HepG2 (cell line): ENCODE results near the gene GGT7. TPM values are rescaled to one million over a fixed set of nuclear protein-coding genes. Genes with fewer than 3 reads are reported as not detected.

Experiments used
- ATAD3A ChIP-seq: sonication (generic); formaldehyde crosslinking; IDR thresholded peaks from 2 replicates; pipeline ENCODE4 v1.4.0; 2020; ENCODE audit warnings: missing genetic modification reagents
- CAMTA2 ChIP-seq: sonication (generic); formaldehyde crosslinking; IDR thresholded peaks from 2 replicates; pipeline ENCODE4 v1.4.0; 2020; ENCODE audit warnings: mild to moderate bottlenecking, missing genetic modification reagents, borderline replicate concordance
- CREM ChIP-seq, 2 experiments: sonication (generic) in 1 of 2; formaldehyde crosslinking in 1 of 2; IDR thresholded peaks; 2 replicates each; pipeline versions ENCODE4 v1.4.0 to v1.6.1; 2016 to 2020; ENCODE audit warnings: antibody characterized with exemption in 1 of 2, mild to moderate bottlenecking in 1 of 2, missing genetic modification reagents in 1 of 2
- EZH2 ChIP-seq: conservative IDR thresholded peaks from 2 replicates; pipeline ENCODE4 v1.6.1; 2012; ENCODE audit warnings: mild to moderate bottlenecking, low read depth, low read length, moderate library complexity
- HNRNPUL1 ChIP-seq: fragments of 200-400 bp; formaldehyde crosslinking; IDR thresholded peaks from 2 replicates; pipeline ENCODE4 v1.6.1; 2017; ENCODE audit warnings: low read depth, mild to moderate bottlenecking, low read length, moderate library complexity
- JUNB ChIP-seq: sonication (generic); formaldehyde crosslinking; IDR thresholded peaks from 2 replicates; pipeline ENCODE4 v1.8.0; 2022; ENCODE audit warnings: missing genetic modification reagents, mild to moderate bottlenecking, borderline replicate concordance
- RXRA ChIP-seq: sonication (generic); formaldehyde crosslinking; IDR thresholded peaks from 2 replicates; pipeline ENCODE4 v1.5.1; 2020; ENCODE audit warnings: missing genetic modification reagents
- SIN3A ChIP-seq: IDR thresholded peaks from 2 replicates; pipeline ENCODE4 v1.6.1; 2011; ENCODE audit warnings: low read depth, mild to moderate bottlenecking, control low read depth, low read length, borderline replicate concordance
- SMC3 ChIP-seq: IDR thresholded peaks from 2 replicates; pipeline ENCODE4 v1.6.1; 2011; ENCODE audit warnings: low read length, improper control_type of control experiment
- TGIF2 ChIP-seq: IDR thresholded peaks from 2 replicates; pipeline ENCODE4 v1.6.1; 2016; ENCODE audit warnings: control low read depth, missing compliant biosample characterization
- ZNF562 ChIP-seq: sonication (generic); formaldehyde crosslinking; IDR thresholded peaks from 2 replicates; pipeline ENCODE4 v1.8.0; 2022; ENCODE audit warnings: missing genetic modification reagents, borderline replicate concordance
- ZNF572 ChIP-seq: sonication (generic); formaldehyde crosslinking; IDR thresholded peaks from 2 replicates; pipeline ENCODE4 v1.5.1; 2020; ENCODE audit warnings: mild to moderate bottlenecking, missing genetic modification reagents
- polyA plus RNA-seq, 8 experiments: library from polyadenylated mRNA; depleted of rRNA in 3 of 8; stranded (reverse) in 7 of 8; unstranded in 1 of 8; fragments of >200 nt; fragmentation: Illumina TruSeq in 4 of 8; extraction: Trizol in 4 of 8; gene quantifications; 2 replicates each; pipeline versions ENCODE4 v1.2.1 to v1.2.3, GENCODE V29; 2011 to 2016; ENCODE audit warnings: low read depth in 4 of 8, missing spikeins in 1 of 8, mixed read lengths in 1 of 8; ENCODE audit not compliant: insufficient read depth in 1 of 8
- total RNA-seq, 5 experiments: library from RNA; depleted of rRNA; stranded (reverse); fragments of >200 nt; fragmentation: Illumina TruSeq; extraction: Trizol; gene quantifications; 2 replicates each; pipeline ENCODE4 v1.2.3, GENCODE V29; 2016; ENCODE audit warnings: low read depth in 1 of 5
- TF ChIP-seq, protein P1 (sequence below), 2 experiments: fragments of 450-650 bp in 1 of 2; sonication (generic) in 1 of 2; formaldehyde crosslinking; IDR thresholded peaks; 2 replicates each; pipeline versions ENCODE4 v1.5.0 to v1.8.0; 2020 to 2022; ENCODE audit warnings: mild to moderate bottlenecking in 1 of 2, missing genetic modification reagents in 1 of 2
- TF ChIP-seq, protein P2 (sequence below): sonication (generic); formaldehyde crosslinking; IDR thresholded peaks from 2 replicates; pipeline ENCODE4 v1.5.0; 2020; ENCODE audit warnings: missing genetic modification reagents
- TF ChIP-seq, protein P3 (sequence below): sonication (generic); formaldehyde crosslinking; IDR thresholded peaks from 2 replicates; pipeline ENCODE4 v1.5.1; 2020; ENCODE audit warnings: missing genetic modification reagents, mild to moderate bottlenecking, borderline replicate concordance
- TF ChIP-seq, protein P4 (sequence below): sonication (generic); formaldehyde crosslinking; IDR thresholded peaks from 2 replicates; pipeline ENCODE4 v1.4.0; 2020; ENCODE audit warnings: mild to moderate bottlenecking, missing genetic modification reagents
- TF ChIP-seq, protein P5 (sequence below): sonication (generic); formaldehyde crosslinking; IDR thresholded peaks from 2 replicates; pipeline ENCODE4 v1.5.1; 2020; ENCODE audit warnings: missing genetic modification reagents, mild to moderate bottlenecking, borderline replicate concordance

GGT7 gene
- total and polyA plus RNA-seq, 2 of the 13 experiments (the other 11 are each of a cell fraction or from before 2014, with no cell fraction given) = 6.6 to 23.0 TPM

DNA sequence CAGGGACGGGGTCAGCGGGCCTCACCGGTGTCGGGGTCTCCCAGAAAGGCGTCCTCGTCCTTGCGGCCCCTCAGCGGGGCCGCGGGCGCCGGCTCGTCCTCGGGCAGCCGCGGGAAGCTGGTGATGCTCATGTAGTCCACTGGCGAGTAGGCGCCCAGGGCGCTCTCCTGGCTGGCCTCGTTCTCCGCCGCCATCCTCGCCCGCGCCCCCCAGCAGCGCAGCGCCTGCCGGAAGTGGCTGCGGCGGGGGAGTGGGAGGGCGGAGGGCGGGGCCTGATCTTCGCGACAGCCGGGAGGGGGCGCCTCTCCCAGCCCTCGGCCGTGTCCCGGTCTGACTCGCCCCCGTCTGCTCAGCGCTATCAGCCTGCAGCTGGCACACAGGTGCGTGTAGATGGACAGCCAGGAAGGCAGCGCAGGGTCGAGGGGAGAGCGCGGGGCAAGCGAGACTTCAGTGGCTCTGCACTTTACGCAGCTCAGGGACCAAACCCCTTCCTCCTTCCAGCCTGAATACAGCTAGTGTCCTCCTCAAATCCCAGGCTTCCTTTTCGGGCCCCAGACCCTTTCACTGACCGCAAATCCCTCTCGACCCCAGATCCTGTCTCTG, at the start of gene GGT7 (continued):
- TF ChIP-seq SIN3A (peak; percentile 34; the same call in 1 of the 2 replicates), HNRNPUL1 (no peak), CREM (IDR thresholded peaks at IDR 0.05) (no peak), CREM (CRISPR knock-in tag; IDR thresholded peaks at IDR 0.05) (no peak), ZNF562 (CRISPR knock-in tag) (no peak), CAMTA2 (peak; percentile 96; the same call in 1 of the 2 replicates), RXRA (CRISPR knock-in tag) (peak; percentile 98), JUNB (CRISPR knock-in tag) (no peak), TGIF2 (CRISPR knock-in tag) (peak; percentile 95; the same call in 1 of the 2 replicates), EZH2 (no peak), ZNF572 (CRISPR knock-in tag) (no peak), ATAD3A (CRISPR knock-in tag) (no peak), SMC3 (no peak)
- TF ChIP-seq, protein P1, sequence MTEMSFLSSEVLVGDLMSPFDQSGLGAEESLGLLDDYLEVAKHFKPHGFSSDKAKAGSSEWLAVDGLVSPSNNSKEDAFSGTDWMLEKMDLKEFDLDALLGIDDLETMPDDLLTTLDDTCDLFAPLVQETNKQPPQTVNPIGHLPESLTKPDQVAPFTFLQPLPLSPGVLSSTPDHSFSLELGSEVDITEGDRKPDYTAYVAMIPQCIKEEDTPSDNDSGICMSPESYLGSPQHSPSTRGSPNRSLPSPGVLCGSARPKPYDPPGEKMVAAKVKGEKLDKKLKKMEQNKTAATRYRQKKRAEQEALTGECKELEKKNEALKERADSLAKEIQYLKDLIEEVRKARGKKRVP (CRISPR knock-in tag; IDR thresholded peaks at IDR 0.05) = peak in 1 of 2 experiments; percentile 64; a peak in 2 of 4 replicates
- TF ChIP-seq, protein P2, sequence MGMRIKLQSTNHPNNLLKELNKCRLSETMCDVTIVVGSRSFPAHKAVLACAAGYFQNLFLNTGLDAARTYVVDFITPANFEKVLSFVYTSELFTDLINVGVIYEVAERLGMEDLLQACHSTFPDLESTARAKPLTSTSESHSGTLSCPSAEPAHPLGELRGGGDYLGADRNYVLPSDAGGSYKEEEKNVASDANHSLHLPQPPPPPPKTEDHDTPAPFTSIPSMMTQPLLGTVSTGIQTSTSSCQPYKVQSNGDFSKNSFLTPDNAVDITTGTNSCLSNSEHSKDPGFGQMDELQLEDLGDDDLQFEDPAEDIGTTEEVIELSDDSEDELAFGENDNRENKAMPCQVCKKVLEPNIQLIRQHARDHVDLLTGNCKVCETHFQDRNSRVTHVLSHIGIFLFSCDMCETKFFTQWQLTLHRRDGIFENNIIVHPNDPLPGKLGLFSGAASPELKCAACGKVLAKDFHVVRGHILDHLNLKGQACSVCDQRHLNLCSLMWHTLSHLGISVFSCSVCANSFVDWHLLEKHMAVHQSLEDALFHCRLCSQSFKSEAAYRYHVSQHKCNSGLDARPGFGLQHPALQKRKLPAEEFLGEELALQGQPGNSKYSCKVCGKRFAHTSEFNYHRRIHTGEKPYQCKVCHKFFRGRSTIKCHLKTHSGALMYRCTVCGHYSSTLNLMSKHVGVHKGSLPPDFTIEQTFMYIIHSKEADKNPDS (CRISPR knock-in tag) = peak; percentile 94
- TF ChIP-seq, protein P3, sequence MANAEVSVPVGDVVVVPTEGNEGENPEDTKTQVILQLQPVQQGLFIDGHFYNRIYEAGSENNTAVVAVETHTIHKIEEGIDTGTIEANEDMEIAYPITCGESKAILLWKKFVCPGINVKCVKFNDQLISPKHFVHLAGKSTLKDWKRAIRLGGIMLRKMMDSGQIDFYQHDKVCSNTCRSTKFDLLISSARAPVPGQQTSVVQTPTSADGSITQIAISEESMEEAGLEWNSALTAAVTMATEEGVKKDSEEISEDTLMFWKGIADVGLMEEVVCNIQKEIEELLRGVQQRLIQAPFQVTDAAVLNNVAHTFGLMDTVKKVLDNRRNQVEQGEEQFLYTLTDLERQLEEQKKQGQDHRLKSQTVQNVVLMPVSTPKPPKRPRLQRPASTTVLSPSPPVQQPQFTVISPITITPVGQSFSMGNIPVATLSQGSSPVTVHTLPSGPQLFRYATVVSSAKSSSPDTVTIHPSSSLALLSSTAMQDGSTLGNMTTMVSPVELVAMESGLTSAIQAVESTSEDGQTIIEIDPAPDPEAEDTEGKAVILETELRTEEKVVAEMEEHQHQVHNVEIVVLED (CRISPR knock-in tag) = peak; percentile 81
- TF ChIP-seq, protein P4, sequence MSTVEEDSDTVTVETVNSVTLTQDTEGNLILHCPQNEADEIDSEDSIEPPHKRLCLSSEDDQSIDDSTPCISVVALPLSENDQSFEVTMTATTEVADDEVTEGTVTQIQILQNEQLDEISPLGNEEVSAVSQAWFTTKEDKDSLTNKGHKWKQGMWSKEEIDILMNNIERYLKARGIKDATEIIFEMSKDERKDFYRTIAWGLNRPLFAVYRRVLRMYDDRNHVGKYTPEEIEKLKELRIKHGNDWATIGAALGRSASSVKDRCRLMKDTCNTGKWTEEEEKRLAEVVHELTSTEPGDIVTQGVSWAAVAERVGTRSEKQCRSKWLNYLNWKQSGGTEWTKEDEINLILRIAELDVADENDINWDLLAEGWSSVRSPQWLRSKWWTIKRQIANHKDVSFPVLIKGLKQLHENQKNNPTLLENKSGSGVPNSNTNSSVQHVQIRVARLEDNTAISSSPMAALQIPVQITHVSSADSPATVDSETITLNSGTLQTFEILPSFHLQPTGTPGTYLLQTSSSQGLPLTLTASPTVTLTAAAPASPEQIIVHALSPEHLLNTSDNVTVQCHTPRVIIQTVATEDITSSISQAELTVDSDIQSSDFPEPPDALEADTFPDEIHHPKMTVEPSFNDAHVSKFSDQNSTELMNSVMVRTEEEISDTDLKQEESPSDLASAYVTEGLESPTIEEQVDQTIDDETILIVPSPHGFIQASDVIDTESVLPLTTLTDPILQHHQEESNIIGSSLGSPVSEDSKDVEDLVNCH (CRISPR knock-in tag) = no peak
- TF ChIP-seq, protein P5, sequence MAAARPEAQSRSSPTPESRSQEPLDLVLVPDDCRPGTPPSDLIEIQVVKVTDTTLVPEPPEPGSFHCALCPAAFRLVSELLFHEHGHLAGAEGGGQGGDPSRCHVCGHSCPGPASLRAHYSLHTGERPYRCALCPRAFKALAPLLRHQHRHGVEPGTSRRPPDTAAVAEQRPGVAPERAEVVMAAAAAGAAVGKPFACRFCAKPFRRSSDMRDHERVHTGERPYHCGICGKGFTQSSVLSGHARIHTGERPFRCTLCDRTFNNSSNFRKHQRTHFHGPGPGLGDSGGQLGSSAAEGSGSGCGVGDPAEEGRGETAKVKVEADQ (CRISPR knock-in tag) = peak; percentile 49; the same call in 1 of the 2 replicates
